Left lobe of liver (tissue), 2 donors: ENCODE data around the gene ANKS4B. TPM values are rescaled to one million over a fixed set of nuclear protein-coding genes. Genes with fewer than 3 reads are reported as not detected.
"Not testable (repeated sequence)": the region's sequence is repeated elsewhere in the genome, so short reads cannot be mapped to it uniquely, and the experiment has no call there.

Experiments used
- ATAC-seq: fragments of 200-7000 bp; cut with Tn5 transposase; one replicate; pipeline ENCODE4 v1.9.1; 2020; ENCODE audit warnings: mild to moderate bottlenecking, moderate library complexity
- DNase-seq: peaks from one replicate; pipeline ENCODE4 v3.0.0-alpha.2; 2020; ENCODE audit warnings: low spot score
- total RNA-seq: library from RNA; stranded (reverse); gene quantifications from one replicate; pipeline ENCODE4 v1.2.1, GENCODE V29; 2021
- donor health status: DM: no; HTN: no; CAD: no; lungs with moderate emphysema.
- donor health status: DM: no; HTN: yes; CAD: no.

Gene ANKS4B
- total RNA-seq, 1 donor from 2014 or later, result 13.8 TPM

GRCh38 chr16:21217121-21217520, 16.4 kb upstream of the ANKS4B start:
- ATAC-seq (no peak), DNase-seq (no peak)

GRCh38 chr16:21218153-21218552, 15.3 kb upstream of the ANKS4B start:
- DNase-seq (no peak), ATAC-seq (peak; percentile 35)

GRCh38 chr16:21219551-21219950, 13.9 kb upstream of the ANKS4B start:
- no peak for DNase-seq

GRCh38 chr16:21222495-21223337, 10.8 kb upstream of the ANKS4B start:
- ATAC-seq, result no peak
- no peak for DNase-seq

More at GRCh38 chr16:21219551-21219950, 13.9 kb upstream of the ANKS4B start:
- ATAC-seq, result no peak

GRCh38 chr16:21223787-21224186, 9.7 kb upstream of the ANKS4B start:
- DNase-seq (no peak), ATAC-seq (no peak)

- DNase-seq, result no peak
- ATAC-seq, result no peak
Measured at GRCh38 chr16:21224800-21225199, 8.7 kb upstream of the ANKS4B start.

GRCh38 chr16:21226749-21227148, 6.8 kb upstream of the ANKS4B start:
- ATAC-seq, result no peak

GRCh38 chr16:21227866-21228265, 5.6 kb upstream of the ANKS4B start:
- DNase-seq (no peak), ATAC-seq (no peak)

More at GRCh38 chr16:21226749-21227148, 6.8 kb upstream of the ANKS4B start:
- no peak for DNase-seq

- ATAC-seq (no peak), DNase-seq (no peak)
Measured at GRCh38 chr16:21228361-21228872, 5.1 kb upstream of the ANKS4B start.

- DNase-seq (no peak), ATAC-seq (no peak)
Measured at GRCh38 chr16:21233045-21233520, 416 bp upstream of the ANKS4B start.

GRCh38 chr16:21235199-21235585, 1.7 kb downstream of the ANKS4B start:
- ATAC-seq (peak; percentile 17), DNase-seq (no peak)

- ATAC-seq, result no peak
- no peak for DNase-seq
Measured at GRCh38 chr16:21236831-21237230, 3.3 kb downstream of the ANKS4B start.

GRCh38 chr16:21239646-21240045, 6.1 kb downstream of the ANKS4B start:
- ATAC-seq, result no peak
- DNase-seq, result no peak

- ATAC-seq (no peak), DNase-seq (no peak)
Measured at GRCh38 chr16:21242756-21243155, 9.3 kb downstream of the ANKS4B start.

GRCh38 chr16:21244518-21245215, 11.2 kb downstream of the ANKS4B start:
- no peak for DNase-seq
- peak; percentile 63 for ATAC-seq

GRCh38 chr16:21248179-21248578, 14.7 kb downstream of the ANKS4B start:
- not testable (repeated sequence) for ATAC-seq, DNase-seq

GRCh38 chr16:21250072-21250923, 16.8 kb downstream of the ANKS4B start:
- ATAC-seq, result peak; percentile 8
- no peak for DNase-seq

- no peak for DNase-seq
- ATAC-seq, result no peak
Measured at GRCh38 chr16:21253470-21253869, 20.0 kb downstream of the ANKS4B start.

GRCh38 chr16:21256636-21257035, 23.1 kb downstream of the ANKS4B start:
- DNase-seq (no peak), ATAC-seq (no peak)

GRCh38 chr16:21257284-21257683, 23.8 kb downstream of the ANKS4B start:
- DNase-seq (no peak), ATAC-seq (no peak)
